Measurements from ENCODE around the gene EIF4ENIF1. TPM values are rescaled to one million over a fixed set of nuclear protein-coding genes. Genes with fewer than 3 reads are reported as not detected.
A peak's percentile ranks its signal among the peaks of the same experiment; 100 is the strongest.

Gene EIF4ENIF1, protein sequence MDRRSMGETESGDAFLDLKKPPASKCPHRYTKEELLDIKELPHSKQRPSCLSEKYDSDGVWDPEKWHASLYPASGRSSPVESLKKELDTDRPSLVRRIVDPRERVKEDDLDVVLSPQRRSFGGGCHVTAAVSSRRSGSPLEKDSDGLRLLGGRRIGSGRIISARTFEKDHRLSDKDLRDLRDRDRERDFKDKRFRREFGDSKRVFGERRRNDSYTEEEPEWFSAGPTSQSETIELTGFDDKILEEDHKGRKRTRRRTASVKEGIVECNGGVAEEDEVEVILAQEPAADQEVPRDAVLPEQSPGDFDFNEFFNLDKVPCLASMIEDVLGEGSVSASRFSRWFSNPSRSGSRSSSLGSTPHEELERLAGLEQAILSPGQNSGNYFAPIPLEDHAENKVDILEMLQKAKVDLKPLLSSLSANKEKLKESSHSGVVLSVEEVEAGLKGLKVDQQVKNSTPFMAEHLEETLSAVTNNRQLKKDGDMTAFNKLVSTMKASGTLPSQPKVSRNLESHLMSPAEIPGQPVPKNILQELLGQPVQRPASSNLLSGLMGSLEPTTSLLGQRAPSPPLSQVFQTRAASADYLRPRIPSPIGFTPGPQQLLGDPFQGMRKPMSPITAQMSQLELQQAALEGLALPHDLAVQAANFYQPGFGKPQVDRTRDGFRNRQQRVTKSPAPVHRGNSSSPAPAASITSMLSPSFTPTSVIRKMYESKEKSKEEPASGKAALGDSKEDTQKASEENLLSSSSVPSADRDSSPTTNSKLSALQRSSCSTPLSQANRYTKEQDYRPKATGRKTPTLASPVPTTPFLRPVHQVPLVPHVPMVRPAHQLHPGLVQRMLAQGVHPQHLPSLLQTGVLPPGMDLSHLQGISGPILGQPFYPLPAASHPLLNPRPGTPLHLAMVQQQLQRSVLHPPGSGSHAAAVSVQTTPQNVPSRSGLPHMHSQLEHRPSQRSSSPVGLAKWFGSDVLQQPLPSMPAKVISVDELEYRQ
- total RNA-seq, result 10 to 100 TPM; 50.3 to 50.5 TPM

DNA sequence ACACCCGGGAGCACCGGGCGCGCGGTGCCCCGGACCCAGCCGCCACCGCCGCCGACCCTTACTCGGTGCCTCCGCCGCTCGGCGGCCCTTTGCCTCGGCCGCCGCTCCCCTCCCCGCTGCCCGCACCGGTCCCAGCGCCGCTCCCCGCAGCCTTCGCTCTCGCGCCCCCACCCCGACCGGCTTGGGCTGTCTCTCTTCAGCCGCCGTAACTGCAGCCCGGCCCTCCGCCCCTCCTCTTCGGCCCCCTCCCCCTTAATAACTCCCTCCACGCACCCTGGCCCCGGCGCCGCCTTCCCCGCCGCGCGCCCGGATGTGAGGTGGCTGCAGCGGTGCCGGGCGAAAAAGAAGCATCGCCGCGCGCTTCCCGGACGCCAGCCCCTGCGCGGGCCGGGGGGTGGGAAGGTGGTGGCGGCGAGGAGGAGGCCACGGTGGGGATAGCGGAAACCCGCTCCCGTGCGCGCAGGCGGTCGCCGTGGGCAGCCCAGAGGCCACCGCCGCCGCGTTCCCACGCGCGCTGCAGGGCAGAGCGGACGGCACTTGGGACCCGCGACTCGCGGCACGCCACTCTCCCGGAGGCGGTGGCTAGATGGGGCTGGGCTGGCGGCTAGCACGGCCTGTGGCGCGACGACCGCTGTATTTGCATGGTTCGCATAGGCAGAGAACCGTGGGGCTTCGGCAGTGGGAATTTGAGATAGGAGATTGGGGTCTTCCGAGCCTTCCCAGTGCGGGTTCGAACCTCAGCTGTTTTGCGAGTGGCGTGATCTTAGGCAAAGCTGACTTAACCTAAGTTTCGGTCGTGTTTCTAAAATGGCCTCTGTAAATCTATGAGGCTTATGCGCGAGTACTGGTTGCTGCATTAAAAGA lies at the start of gene EIF4ENIF1:
EIF4ENIF1 (minus strand) TSS at position 211 of the 864 bp plus-strand sequence. CDS start 1,124 bp downstream, outside the sequence.
- POLR2A ChIA-PET, result interaction anchor here (0.7 to 3.1 kb wide), 11 partner anchors 12 to 198 kb away, joined by 3 to 14 read pairs (median 4); no protein-coding TSS in a partner anchor
- intact Hi-C loops (cut with micrococcal nuclease), result no loop called here
- peaks cover 41% of the 10 kb centered on the region for H3K36me3 Mint-ChIP-seq (ENCODE audit: low read depth)
- peaks cover 54% of the 10 kb centered on the region for H3K4me1 Mint-ChIP-seq (ENCODE audit: low read depth)
- no peaks in the 10 kb centered on the region for H3K9me3 Mint-ChIP-seq
- H3K4me3 Mint-ChIP-seq, result peak within 1 kb of the TSS; percentile 93
- peak; percentile 83 for DNase-seq
- no peaks in the 10 kb centered on the region for H3K27me3 Mint-ChIP-seq
- peak within 1 kb of the TSS; percentile 98 for H3K27ac Mint-ChIP-seq
- CTCF ChIA-PET, result no interaction called here
- TF ChIP-seq, protein P1, sequence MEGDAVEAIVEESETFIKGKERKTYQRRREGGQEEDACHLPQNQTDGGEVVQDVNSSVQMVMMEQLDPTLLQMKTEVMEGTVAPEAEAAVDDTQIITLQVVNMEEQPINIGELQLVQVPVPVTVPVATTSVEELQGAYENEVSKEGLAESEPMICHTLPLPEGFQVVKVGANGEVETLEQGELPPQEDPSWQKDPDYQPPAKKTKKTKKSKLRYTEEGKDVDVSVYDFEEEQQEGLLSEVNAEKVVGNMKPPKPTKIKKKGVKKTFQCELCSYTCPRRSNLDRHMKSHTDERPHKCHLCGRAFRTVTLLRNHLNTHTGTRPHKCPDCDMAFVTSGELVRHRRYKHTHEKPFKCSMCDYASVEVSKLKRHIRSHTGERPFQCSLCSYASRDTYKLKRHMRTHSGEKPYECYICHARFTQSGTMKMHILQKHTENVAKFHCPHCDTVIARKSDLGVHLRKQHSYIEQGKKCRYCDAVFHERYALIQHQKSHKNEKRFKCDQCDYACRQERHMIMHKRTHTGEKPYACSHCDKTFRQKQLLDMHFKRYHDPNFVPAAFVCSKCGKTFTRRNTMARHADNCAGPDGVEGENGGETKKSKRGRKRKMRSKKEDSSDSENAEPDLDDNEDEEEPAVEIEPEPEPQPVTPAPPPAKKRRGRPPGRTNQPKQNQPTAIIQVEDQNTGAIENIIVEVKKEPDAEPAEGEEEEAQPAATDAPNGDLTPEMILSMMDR (IDR thresholded peaks at IDR 0.05), result no peak
- peak; percentile 78 for ATAC-seq

DNA sequence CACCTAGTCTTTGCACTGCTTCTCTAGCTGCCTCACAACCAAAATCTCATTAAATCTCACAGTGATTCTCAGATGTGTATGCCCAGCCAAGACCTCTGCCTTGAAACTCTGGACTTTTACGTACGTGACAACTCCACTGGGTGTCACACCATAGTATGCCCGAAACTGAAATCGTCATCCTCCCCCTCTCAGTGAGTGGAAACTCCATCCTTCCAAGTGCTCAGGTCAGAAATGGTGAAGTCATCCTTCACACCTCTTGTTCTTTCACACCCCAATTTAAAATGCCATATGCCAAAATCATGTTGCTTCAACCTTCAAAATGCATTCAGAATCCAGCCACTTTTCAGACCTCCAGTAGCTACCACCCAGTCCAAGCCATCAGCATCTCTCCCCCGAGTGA lies 49.2 kb upstream of the EIF4ENIF1 start:
- Mint-ChIP-seq H3K36me3 (ENCODE audit: low read depth) (peaks cover 49% of the 10 kb centered on the region), H3K9me3 (no peaks in the 10 kb centered on the region), H3K27me3 (no peaks in the 10 kb centered on the region), H3K4me1 (ENCODE audit: low read depth) (peaks cover 57% of the 10 kb centered on the region), H3K27ac (peak overlapping the region; percentile 97), H3K4me3 (peak overlapping the region; percentile 52)
- ChIA-PET CTCF (interaction anchor here (0.9 to 1.5 kb wide), 3 partner anchors 17 to 92 kb away, joined by 3 to 6 read pairs (median 3); no protein-coding TSS in a partner anchor), POLR2A (interaction anchor here (0.6 to 4.8 kb wide), 8 partner anchors 11 to 232 kb away, joined by 3 to 35 read pairs (median 4); partner anchors contain the start of gene EIF4ENIF1)
- intact Hi-C loops (cut with micrococcal nuclease), result loop anchor here (5.0 kb wide), 1 partner anchor 42 kb away; the partner anchor contains the start of gene SFI1
- DNase-seq (peak; percentile 75), ATAC-seq (peak; percentile 58)
- TF ChIP-seq, protein P1 (IDR thresholded peaks at IDR 0.05), result no peak

DNA sequence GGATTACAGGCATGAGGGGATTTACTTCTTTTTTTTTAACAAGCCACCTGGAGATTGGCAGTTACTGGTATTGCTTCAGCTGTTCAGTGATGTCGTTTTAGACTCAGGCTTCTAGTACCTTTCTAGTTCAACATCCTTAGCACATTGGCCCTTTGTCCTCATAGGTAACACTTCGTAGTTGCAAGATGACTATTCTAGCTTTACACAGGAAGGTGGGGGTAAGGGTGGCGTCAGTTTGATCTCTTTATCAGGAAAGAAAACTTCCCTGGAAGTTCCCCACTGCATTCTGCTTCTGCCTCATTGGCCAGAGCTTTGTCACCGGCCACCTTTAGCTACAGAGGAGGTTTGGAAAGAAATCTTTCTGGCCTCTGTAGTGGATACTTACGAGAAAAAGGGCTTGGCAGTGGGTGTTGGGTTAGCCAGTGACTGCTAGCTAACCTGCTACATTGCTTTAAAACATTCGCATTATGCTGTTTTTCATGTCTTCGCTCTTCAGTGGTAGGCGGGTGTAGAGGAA lies 47.4 kb upstream of the EIF4ENIF1 start:
- Mint-ChIP-seq H3K27ac (peak overlapping the region; percentile 97), H3K4me1 (ENCODE audit: low read depth) (peaks cover 68% of the 10 kb centered on the region), H3K4me3 (peak overlapping the region; percentile 0), H3K9me3 (no peaks in the 10 kb centered on the region), H3K36me3 (ENCODE audit: low read depth) (peaks cover 58% of the 10 kb centered on the region), H3K27me3 (no peaks in the 10 kb centered on the region)
- DNase-seq (peak; percentile 81), ATAC-seq (peak; percentile 85)
- intact Hi-C loops (cut with micrococcal nuclease), result loop anchor here (1.0 to 5.0 kb wide), 2 partner anchors 11 to 40 kb away; partner anchors contain the start of gene SFI1
- CTCF ChIA-PET, result interaction anchor here (0.9 to 1.5 kb wide), 5 partner anchors 10 to 20 kb away, joined by 3 to 5 read pairs (median 4); no protein-coding TSS in a partner anchor
- POLR2A ChIA-PET, result interaction anchor here (0.8 to 4.8 kb wide), 7 partner anchors 9 to 94 kb away, joined by 3 to 35 read pairs (median 5); no protein-coding TSS in a partner anchor
- TF ChIP-seq, protein P1 (IDR thresholded peaks at IDR 0.05), result no peak

DNA sequence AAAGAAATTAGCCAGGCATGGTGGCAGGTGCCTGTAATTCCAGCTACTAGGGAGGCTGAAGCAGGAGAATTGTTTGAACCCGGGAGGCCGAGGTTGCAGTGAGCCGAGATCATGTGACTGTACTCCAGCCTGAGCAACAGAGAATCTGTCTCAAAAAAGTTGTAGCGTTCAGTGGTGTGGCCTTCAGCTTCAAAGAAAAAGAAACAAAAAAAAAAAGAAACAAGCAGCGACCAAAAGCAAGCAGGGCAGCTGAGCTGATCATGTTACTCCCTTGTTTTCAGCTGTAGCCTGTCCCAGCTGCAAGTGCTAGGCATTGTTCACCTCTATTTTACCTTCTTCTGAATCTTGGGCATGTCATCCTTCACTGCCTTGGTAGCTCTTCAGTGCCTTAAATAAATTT lies 43.7 kb upstream of the EIF4ENIF1 start:
- intact Hi-C loops (cut with micrococcal nuclease), result no loop called here
- Mint-ChIP-seq H3K36me3 (ENCODE audit: low read depth) (peaks cover 64% of the 10 kb centered on the region), H3K27ac (peak overlapping the region; percentile 89), H3K4me3 (no peak overlapping the region), H3K9me3 (no peaks in the 10 kb centered on the region), H3K27me3 (no peaks in the 10 kb centered on the region), H3K4me1 (ENCODE audit: low read depth) (peaks cover 72% of the 10 kb centered on the region)
- POLR2A ChIA-PET, result interaction anchor here (0.6 to 1.4 kb wide), 3 partner anchors 10 to 56 kb away, joined by 3 to 4 read pairs (median 3); no protein-coding TSS in a partner anchor
- ATAC-seq (no peak), DNase-seq (no peak)
- TF ChIP-seq, protein P1 (IDR thresholded peaks at IDR 0.05), result no peak
- CTCF ChIA-PET, result no interaction called here

Data from activated CD8-positive, alpha-beta T cell treated with anti-CD3 and anti-CD28 coated beads for 36 hours (primary cell).